GM18511 (cell line): Measurements from ENCODE around the gene ARHGAP4.
A peak's percentile ranks its signal among the peaks of the same experiment; 100 is the strongest.

Experiments used
- ATAC-seq: cut with Tn5 transposase; IDR thresholded peaks from one replicate; pipeline ENCODE4 v1.9.1; 2021; ENCODE audit warnings: mild to moderate bottlenecking, moderate library complexity; ENCODE audit not compliant: unreplicated experiment

Gene ARHGAP4

DNA sequence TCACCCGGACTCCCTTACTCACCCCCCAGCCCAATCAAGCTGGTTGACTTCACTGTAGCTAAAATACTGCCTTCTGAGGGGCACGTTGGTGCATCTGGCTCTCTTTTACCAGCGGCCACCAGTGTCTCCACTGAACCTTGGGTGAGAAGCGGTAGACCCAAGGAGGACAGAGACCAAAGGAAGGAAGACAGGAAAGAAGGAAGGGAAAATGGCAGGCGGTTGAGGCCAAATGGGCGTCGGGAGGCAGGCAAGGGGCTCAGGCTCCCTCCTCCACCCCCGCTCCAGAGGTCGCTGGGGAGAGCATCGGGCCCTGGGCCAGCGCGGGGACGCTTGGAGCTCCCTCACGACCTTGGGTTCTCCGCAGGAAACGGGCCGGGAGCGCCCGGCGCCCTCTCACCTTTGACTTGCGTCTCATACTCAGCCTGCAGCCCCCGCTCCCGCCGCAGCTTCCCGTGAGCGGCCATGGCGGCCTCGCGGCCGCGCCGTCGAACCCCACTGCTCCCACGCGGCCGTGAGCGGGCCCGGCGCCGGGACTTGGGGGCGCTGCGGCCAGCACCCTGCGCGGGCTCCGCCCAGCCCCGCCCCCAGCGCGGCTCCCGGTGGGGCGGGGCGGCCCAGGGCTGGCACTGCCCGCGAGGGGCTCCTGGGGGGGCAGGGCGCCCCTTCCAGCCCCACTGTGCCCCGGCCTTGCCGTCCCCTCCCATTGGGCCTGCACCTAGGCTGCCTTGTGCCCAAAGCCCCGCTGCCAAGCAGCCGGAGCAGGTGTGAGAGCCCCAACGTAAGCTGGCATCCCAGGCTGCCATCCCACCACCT is at the start of gene ARHGAP4:
Gene ARHGAP4, minus strand, starts transcription at position 526 of the 813 bp plus-strand sequence. Its CDS starts 62 bp downstream, at position 464.
- peak; percentile 18 for ATAC-seq

- no peak for ATAC-seq
Measured at GRCh38 chrX:153974726-153975286, 48.7 kb upstream of the ARHGAP4 start.

- ATAC-seq: no peak
Measured at GRCh38 chrX:153974003-153974725, 48.1 kb upstream of the ARHGAP4 start.

DNA sequence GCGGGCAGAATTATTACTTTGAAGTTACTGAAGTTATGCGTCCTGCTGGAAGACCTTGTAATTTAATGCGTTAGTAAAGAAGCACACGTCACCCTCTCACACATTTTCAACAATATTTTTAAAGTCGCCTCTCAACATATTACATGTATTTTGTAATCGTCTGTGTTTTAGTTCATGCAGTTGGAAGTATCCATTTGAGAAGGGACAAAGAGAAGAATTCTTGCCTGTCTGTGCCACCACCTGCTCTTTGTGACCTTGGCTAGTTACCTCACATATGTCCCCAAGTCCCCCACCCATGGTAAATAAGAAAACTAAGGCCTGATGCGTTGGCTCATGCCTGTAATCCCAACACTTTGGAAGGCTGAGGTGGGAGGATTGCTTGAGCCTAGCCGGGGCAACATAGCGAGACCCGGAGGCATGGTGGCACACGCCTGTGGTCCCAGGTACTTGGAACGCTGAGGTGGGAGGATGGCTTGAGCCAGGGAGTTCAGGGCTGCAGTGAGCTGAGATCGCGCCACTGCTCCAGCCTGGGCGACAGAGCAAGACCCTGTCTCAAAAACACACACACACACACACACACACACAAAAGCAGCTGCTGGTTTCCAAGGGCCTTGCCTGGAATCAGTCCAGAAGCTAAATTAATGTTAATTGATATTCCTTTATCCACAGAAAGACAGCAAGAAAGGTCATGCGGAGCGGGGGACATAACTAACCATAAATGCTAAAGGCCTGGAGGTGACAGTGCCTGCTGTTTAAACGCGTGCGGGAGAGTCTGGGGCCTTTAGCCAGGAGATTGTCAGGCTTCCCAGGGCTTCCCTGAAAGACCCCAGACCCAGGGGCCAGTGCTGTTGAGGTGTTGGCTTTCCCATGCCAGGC is 47.3 kb upstream of the ARHGAP4 start:
- ATAC-seq: no peak

DNA sequence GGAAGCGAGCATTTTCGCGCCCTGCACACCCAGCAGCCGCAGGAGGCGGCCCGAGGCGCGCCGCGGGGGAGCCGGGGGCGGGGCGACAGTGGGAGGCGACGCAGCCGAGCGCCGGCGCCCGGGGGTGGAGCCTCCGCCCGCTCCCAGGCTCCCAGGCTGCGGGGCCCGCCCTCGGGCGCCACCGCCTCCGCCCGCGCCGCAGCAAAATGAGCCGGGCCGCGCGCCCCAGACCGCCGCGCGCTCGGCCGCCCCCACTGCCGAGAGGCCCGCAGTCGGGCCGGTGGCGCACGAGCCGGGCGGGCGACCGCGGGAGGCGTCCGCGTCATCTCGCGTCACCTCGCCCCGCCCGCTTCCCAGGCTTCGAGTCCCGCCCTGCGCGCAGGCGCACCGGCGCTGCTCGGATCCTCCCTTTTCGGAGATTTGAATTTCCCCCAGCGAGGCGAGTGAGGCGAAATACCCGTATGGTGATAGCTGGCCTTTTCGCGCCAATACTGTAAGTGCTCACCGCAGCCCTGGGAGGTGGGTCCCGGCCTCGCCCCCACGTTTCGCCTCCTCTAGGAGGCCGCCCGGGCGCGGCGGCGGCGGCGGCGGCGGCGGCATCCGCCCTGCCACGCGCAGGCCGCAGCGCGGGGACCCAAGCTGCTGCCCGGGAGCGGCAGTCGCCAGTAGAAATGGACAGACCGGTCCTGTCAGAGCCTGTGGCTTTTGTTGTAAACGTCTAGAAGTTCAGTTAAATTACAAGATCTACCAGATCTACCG is 46.5 kb upstream of the ARHGAP4 start, which contains the start of gene TMEM187:
Gene TMEM187, plus strand, starts transcription at position 387 of the 759 bp plus-strand sequence. CDS start 9,309 bp downstream, outside the sequence.
- ATAC-seq: peak; percentile 54

GRCh38 chrX:153971450-153972367 is 45.6 kb upstream of the ARHGAP4 start, which contains the start of gene HCFC1:
TSS of gene HCFC1 (minus strand) at chrX:153971818. CDS start at chrX:153970840, 978 bp downstream.
- ATAC-seq: peak; percentile 45

- peak; percentile 44 for ATAC-seq
Measured at GRCh38 chrX:153971124-153971449, 45.0 kb upstream of the ARHGAP4 start.

DNA sequence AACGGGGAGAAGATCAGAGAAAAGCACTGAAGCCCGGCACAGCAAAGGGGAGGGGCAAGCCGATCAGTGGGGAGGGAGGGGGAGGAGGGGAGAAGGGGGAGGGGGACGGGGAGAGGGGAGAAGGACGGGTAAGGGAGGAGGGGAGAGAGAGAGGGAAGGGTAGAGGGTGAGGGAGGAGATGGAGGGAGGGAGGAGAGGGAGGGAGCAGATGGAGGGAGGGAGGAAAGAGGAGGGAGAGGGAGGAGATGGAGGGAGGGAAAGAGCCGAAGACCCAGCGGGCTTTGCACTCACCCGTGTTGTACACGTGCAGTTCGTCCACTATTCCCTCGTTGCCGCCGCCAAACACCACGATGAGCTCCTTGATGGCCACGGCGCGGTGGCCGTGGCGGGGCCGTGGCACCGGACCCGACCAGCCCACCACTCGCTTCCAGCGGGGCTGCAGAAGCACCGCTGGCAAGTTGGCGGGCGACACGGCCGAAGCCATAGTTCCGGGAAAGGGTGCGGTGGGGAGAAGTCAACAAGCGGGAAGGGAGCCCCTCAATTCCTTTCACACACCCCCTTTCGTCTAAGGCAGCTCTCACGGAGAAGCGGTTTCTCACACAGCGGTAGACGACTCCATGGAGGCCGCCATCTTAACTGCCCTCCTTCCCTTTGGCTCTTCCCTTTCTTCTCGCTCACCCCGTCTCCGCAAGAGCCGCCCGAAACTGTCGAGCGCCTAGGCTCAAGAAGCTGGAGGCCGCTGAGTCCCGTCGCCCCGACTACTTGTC is 44.5 kb upstream of the ARHGAP4 start:
- no peak for ATAC-seq

DNA sequence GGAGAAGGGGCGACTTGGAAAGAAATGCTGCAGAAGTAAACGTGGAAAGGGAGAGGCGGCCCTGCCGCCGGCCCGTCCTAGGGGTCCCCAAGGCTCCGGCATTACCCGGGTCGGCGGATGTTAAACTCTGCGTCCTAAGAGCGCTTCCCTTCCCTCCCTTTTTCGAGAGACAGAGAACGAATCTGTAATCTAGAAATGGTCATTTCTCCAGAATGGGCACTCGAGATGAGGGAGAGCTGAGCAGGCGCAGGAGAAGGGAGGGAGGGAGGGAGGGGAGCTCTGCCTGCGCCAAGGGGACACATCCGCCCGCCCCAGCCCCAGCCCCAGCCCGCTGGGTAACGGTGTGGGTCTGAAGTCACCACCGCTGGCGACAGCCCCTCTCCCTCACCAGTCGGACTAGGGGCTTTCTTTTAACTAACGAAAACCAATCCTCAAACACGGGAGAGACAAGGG is 43.9 kb upstream of the ARHGAP4 start:
- no peak for ATAC-seq

DNA sequence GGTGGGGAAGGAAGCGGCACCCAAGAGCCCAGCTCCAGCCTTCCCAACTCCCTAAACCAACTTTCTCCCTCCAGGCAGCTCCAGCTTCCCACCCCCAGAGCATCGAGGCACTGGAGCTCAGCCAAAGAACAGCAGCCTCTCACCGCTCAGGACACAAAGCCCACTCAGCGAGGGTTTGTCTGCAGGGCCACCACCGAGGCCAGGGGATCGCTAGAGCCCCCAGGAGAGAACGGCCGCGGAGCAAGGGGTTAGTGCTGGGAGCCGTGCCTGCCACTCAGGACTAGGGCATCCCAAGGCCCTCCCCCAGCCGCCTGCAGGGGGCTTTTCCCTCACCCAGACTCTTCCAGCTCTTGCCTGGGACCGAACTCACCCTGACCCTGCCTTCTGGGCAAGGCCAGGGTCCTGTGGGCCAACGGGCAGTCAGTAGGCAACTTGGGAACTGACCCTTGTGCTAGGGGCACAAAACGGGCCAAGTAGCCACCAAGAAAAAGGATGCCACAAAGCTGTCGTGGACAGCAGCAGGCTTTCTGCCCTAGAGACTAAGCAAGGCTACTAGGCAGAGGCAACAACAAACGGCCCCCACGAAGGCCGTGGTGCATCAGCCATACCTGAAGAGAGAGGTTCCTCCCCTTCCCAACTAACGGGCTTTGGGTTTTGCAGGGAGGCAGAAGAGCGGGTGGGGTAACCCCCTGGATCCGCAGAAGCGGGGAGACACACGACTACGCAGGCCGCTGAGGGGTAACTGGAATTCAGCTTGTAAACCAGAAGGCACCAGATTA is 43.2 kb upstream of the ARHGAP4 start:
- ATAC-seq: no peak

- ATAC-seq: no peak
Measured at GRCh38 chrX:153968754-153969124, 42.7 kb upstream of the ARHGAP4 start.

- no peak for ATAC-seq
Measured at GRCh38 chrX:153968255-153968654, 42.2 kb upstream of the ARHGAP4 start.

DNA sequence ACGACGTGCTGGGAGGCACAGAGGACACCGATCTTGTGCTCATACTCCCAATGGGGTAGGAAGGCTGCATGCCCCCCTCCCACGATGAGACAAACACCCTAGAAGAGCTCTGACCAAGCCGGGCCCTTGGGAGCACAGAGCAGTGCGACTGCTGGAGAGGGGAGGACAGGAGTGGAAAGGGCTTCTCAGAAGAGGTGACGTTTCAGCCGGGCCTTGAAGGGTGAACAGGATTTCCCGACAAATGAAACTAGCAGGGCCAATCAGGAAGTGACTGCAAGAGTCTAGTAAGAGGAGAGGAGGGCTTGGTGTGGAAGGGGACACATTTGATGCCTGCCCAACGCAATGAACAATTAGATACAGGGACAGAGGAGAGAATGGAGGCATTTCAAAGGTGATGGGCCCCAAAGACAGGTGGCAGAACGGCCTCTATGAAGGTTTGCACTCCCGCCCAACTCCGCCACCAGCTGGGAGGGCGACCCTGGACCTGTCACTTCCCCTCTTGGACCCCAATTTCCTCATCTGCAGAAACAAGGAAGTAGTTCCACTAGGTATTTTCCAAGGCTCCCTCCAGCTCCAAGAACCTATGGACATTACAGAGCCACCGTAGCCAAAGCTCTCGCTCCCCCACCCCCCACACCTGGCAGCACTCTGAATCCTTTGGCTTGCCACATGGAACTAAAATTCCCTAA is 41.6 kb upstream of the ARHGAP4 start:
- ATAC-seq: no peak

DNA sequence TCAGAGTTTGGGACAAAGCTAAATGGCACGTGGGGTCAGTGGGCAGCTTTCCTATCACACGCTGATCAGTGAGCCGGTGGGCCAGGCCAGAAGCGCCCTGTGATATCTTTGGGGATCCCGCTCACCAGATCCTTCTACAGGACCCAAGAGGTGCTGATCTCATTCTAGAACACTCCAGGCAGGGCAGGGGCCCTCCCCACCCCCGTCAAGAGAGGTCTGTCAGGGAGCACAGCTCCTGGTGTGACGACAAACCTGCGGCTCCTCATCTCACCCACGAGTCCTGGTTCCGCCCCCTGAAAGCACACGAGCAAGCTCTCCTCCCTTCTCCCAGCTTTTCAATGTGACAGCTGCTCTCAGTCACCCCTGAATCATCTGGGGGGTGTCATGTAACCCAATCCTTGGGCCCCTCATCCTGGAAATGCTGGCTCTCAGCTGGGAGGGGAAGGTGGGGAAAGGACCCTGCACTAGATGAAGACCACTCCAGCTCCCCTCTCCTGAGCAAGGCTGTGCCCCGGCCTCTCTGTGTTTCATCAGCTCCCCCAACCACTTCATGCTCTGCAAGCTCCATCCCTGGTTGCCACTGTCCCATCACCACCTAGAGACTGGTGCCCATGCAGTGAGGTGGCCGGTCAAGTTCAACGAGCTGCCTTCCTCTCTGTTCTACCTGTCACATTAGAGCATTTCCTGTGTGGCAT is 40.9 kb upstream of the ARHGAP4 start:
- no peak for ATAC-seq

GRCh38 chrX:153966283-153966688 is 40.2 kb upstream of the ARHGAP4 start:
- no peak for ATAC-seq

- ATAC-seq: no peak
Measured at GRCh38 chrX:153965406-153965805, 39.3 kb upstream of the ARHGAP4 start.
